Transverse colon (tissue), 4 donors: ENCODE measurements around the gene ACER1. TPM values are rescaled to one million over a fixed set of nuclear protein-coding genes. Genes with fewer than 3 reads are reported as not detected.

Experiments used
- DNase-seq: peaks from one replicate; pipeline ENCODE4 v3.0.0-alpha.2; 2019
- H3K27ac ChIP-seq, 4 donors: fragments of 200-600 bp; sonication (generic); 2 replicates each; pipeline ENCODE4 v1.5.1; 2016 to 2018; ENCODE audit warnings: inconsistent platforms in 4 of 4
- H3K27me3 ChIP-seq: fragments of 200-600 bp; sonication (generic); 2 replicates; pipeline ENCODE4 v1.5.1; 2017; ENCODE audit warnings: inconsistent platforms
- H3K36me3 ChIP-seq, 4 donors: fragments of 200-600 bp; sonication (generic); 2 replicates each; pipeline ENCODE4 v1.5.1; 2017 to 2019; ENCODE audit warnings: inconsistent platforms in 4 of 4
- H3K4me1 ChIP-seq, 4 donors: fragments of 200-600 bp; sonication (generic); 2 replicates each; pipeline ENCODE4 v1.5.1; 2017 to 2020; ENCODE audit warnings: inconsistent platforms in 4 of 4
- H3K4me3 ChIP-seq, 4 donors: fragments of 200-600 bp; sonication (generic); 1 replicate in 1 of 4; 2 replicates in 3 of 4; pipeline versions ENCODE4 v1.5.1 to v1.6.1; 2017 to 2019; ENCODE audit warnings: inconsistent platforms in 4 of 4
- H3K9me3 ChIP-seq, 2 donors: fragments of 200-600 bp; sonication (generic); 2 replicates each; pipeline ENCODE4 v1.5.1; 2017 to 2019; ENCODE audit warnings: inconsistent platforms in 2 of 2
- EP300 ChIP-seq: sonication (generic); formaldehyde crosslinking; IDR thresholded peaks from one replicate; pipeline ENCODE4 v1.6.1; 2017; ENCODE audit warnings: antibody characterized with exemption, low read depth
- POLR2A ChIP-seq: fragments of 450-650 bp; IDR thresholded peaks from one replicate; pipeline ENCODE4 v1.6.1; 2016; ENCODE audit warnings: antibody characterized with exemption, mild to moderate bottlenecking, moderate library complexity
- POLR2AphosphoS5 ChIP-seq, 3 donors: sonication (generic); formaldehyde crosslinking; IDR thresholded peaks; one replicate each; pipeline ENCODE4 v1.6.1; 2016; ENCODE audit warnings: antibody characterized with exemption in 3 of 3
- WGBS, 2 donors: methylation state at CpG; one replicate each; pipeline ENCODE4 v1.1.5; 2018; ENCODE audit warnings: low coverage in 1 of 2; 5-methylcytosine and 5-hydroxymethylcytosine counted together
- in situ Hi-C, 4 donors: fragments of 200-750 bp; cut with MboI; loops; one replicate each; pipeline versions ENCODE4 v1.15.0 to v1.15.1; 2017; ENCODE audit warnings: low sequenced_read_pairs in 3 of 4, low pct_ligation_motif_present in 1 of 4, low pct_unique_long_range_greater_than_20kb in 1 of 4
- intact Hi-C: fragments of 100-400 bp; cut with DNase I; formaldehyde crosslinking; loops from one replicate; pipeline ENCODE4 v1.15.1; 2023; ENCODE audit warnings: low total_unique reads
- total RNA-seq, 4 donors: library from RNA; depleted of rRNA; stranded (reverse); fragments of >200 nt; gene quantifications; one replicate each; pipeline ENCODE4 v1.1.0, GENCODE V29; 2016
- TF ChIP-seq, protein P1 (sequence below), 5 experiments: fragments of 200-600 bp in 3 of 5; fragments of 450-650 bp in 2 of 5; sonication (generic) in 3 of 5; IDR thresholded peaks; 1 replicate in 2 of 5; 2 replicates in 3 of 5; pipeline ENCODE4 v1.5.1; 2016 to 2017; ENCODE audit warnings: antibody characterized with exemption in 5 of 5, inconsistent platforms in 3 of 5, mild to moderate bottlenecking in 2 of 5, moderate library complexity in 1 of 5

Gene ACER1
- total RNA-seq, 4 donors from 2014 or later = 9.2 TPM; not detected in 3

DNA sequence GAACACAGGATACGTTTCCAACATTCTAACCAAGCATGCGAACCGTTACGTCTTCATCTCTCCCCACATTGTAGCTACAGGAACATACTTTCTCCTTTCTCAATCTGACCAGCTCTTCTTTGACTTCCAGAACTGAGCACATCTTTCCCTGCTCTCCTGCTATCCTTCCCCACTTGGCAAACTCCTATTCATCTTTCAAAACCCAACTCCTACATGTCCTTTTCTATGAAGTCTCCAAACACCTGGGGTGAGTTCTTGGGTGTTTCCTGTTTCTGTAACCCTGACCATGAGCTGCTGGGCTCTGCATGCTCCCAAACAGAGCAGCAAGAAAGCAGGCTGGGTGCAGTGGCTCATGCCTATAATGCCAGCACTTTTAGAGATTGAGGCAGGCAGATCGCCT, 6.6 kb downstream of the ACER1 start:
- WGBS, 2 donors = 83 to 88% methylated on average over 4 to 5 of the region's 5 CpGs
- in situ Hi-C loops (no loop called here), intact Hi-C loops (no loop called here)
- TF ChIP-seq, protein P1, sequence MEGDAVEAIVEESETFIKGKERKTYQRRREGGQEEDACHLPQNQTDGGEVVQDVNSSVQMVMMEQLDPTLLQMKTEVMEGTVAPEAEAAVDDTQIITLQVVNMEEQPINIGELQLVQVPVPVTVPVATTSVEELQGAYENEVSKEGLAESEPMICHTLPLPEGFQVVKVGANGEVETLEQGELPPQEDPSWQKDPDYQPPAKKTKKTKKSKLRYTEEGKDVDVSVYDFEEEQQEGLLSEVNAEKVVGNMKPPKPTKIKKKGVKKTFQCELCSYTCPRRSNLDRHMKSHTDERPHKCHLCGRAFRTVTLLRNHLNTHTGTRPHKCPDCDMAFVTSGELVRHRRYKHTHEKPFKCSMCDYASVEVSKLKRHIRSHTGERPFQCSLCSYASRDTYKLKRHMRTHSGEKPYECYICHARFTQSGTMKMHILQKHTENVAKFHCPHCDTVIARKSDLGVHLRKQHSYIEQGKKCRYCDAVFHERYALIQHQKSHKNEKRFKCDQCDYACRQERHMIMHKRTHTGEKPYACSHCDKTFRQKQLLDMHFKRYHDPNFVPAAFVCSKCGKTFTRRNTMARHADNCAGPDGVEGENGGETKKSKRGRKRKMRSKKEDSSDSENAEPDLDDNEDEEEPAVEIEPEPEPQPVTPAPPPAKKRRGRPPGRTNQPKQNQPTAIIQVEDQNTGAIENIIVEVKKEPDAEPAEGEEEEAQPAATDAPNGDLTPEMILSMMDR (IDR thresholded peaks at IDR 0.05) = no peak
- TF ChIP-seq EP300 (no peak), POLR2AphosphoS5 (IDR thresholded peaks at IDR 0.05) (no peak), POLR2A (no peak)
- Histone ChIP-seq H3K36me3 (no peaks in the 10 kb centered on the region), H3K27ac (no peak overlapping the region), H3K4me3 (no peak overlapping the region), H3K9me3 (no peaks in the 10 kb centered on the region), H3K27me3 (peaks cover 10% of the 10 kb centered on the region), H3K4me1 (no peaks in the 10 kb centered on the region)
- DNase-seq = no peak

DNA sequence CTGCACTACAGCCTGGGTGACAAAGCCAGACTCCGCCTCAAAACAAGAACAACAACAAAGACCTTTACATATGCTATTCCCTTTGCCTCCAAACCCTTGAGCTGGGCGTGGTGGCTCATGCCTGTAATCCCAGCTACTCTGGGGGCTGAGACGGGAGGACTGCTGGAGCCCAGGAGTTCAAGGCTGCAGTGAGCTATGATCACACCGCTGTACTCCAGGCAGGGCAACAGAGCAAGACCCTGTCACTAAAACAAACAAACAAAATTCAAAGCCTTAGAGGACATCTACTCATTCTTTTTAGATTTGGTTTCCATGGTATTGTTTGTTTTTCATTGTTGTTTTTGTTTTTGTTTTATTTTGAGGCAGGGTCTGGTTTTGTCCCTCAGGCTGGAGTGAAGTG, 7.8 kb downstream of the ACER1 start:
- Histone ChIP-seq H3K4me1 (no peaks in the 10 kb centered on the region), H3K27me3 (peaks cover 11% of the 10 kb centered on the region), H3K4me3 (no peak overlapping the region), H3K27ac (no peak overlapping the region), H3K9me3 (no peaks in the 10 kb centered on the region), H3K36me3 (no peaks in the 10 kb centered on the region)
- TF ChIP-seq, protein P1 (IDR thresholded peaks at IDR 0.05) = no peak
- TF ChIP-seq EP300 (no peak), POLR2A (no peak), POLR2AphosphoS5 (IDR thresholded peaks at IDR 0.05) (no peak)
- in situ Hi-C loops (no loop called here), intact Hi-C loops (no loop called here)
- 67% methylated on average over 4 of the region's 4 CpGs; no CpG with 5 or more reads in 1 of the 2 donors for WGBS, 2 donors
- DNase-seq = no peak

DNA sequence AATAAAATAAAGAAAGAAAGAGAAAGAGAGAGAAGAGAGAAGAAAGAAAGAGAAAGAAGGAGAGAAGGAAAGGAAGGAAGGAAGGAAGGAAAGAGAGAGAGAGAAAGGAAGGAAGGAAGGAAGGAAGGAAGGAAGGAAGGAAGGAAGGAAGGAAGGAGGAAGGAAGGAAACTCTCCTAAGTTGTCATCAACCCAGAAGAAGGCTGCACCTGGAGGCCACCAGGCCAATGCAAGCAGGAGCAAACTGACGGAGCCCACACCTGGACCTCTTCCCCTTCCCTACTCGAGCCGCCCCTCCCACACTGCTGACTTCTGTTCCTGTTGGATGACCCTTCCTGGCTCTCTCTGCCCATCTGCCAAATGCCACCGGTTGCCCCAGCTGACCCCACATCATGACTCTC, 8.7 kb downstream of the ACER1 start:
- in situ Hi-C loops = loop anchor here in 2 of 4 donors (25.0 kb wide), 2 partner anchors 187 to 287 kb away; partner anchors contain the start of gene ACSBG2 (in 1 of the 2)
- H3K27ac ChIP-seq = no peak overlapping the region
- no peaks in the 10 kb centered on the region for H3K36me3 ChIP-seq
- H3K27me3 ChIP-seq = peaks cover 11% of the 10 kb centered on the region
- no peak for DNase-seq
- H3K4me3 ChIP-seq = no peak overlapping the region
- 59% methylated on average over 4 of the region's 4 CpGs; no CpG with 5 or more reads in 1 of the 2 donors for WGBS, 2 donors
- no peak for TF ChIP-seq POLR2AphosphoS5 (IDR thresholded peaks at IDR 0.05)
- TF ChIP-seq, protein P1 (IDR thresholded peaks at IDR 0.05) = no peak
- TF ChIP-seq EP300 = no peak
- TF ChIP-seq POLR2A = no peak
- intact Hi-C loops = no loop called here
- no peaks in the 10 kb centered on the region for H3K4me1 ChIP-seq
- H3K9me3 ChIP-seq = no peaks in the 10 kb centered on the region

DNA sequence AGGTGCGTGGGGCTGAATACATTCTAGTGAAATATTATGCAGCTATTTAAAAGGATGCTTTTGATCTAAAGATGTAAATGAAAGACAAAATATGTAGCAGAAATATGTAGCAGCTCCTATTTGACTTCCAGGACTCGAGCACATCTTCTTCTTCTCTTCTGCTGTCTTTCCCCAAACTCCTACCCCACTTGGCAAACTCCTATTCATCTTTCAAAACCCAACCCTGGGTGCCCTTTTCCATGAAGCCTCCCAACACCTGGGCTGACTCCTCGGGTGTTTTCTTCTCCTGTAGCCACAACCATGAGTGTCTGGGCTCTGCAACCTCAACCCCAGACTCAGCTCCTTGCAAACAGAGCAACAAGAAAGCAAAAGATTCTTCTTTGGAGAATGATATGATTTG, 11.1 kb downstream of the ACER1 start:
- WGBS, 2 donors = 40 to 55% methylated on average over 3 of the region's 3 CpGs
- H3K36me3 ChIP-seq = no peaks in the 10 kb centered on the region
- in situ Hi-C loops = loop anchor here in 2 of 4 donors (25.0 kb wide), 2 partner anchors 185 to 285 kb away; partner anchors contain the start of gene ACSBG2 (in 1 of the 2)

More for the DNA sequence above, 11.1 kb downstream of the ACER1 start:
- Histone ChIP-seq H3K27me3 (peaks cover 11% of the 10 kb centered on the region), H3K9me3 (no peaks in the 10 kb centered on the region), H3K27ac (no peak overlapping the region), H3K4me1 (no peaks in the 10 kb centered on the region), H3K4me3 (no peak overlapping the region)
- intact Hi-C loops = no loop called here
- no peak for DNase-seq
- TF ChIP-seq EP300 (no peak), POLR2A (no peak)
- TF ChIP-seq, protein P1 (IDR thresholded peaks at IDR 0.05) = no peak
